LNCAP (cell line): ENCODE results near the gene HTR3B.

Experiments used
- CTCF ChIP-seq: fragments of 450-650 bp; IDR thresholded peaks from 2 replicates; pipeline ENCODE4 v1.5.1; 2017; ENCODE audit warnings: mild to moderate bottlenecking

HTR3B gene

DNA sequence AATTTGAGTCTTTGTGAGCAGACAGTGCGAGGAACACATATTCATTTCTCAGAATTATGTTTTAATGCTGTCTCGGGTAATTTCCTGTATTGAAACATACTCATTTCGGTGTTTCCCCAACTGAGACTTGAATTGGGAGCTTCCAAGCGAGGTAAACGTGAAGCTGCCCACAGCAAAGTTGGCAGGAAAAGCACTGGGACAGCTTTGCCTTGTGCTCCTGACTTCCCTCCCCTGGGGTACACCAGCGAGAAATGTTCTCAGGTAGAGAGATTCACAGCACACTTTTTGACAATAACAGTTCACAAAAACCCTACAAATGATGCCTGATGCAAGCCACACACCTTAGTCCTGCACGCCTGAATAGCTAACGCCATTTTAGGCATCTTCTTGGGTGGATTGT is 3.1 kb downstream of the HTR3B start:
- TF ChIP-seq CTCF, result no peak

DNA sequence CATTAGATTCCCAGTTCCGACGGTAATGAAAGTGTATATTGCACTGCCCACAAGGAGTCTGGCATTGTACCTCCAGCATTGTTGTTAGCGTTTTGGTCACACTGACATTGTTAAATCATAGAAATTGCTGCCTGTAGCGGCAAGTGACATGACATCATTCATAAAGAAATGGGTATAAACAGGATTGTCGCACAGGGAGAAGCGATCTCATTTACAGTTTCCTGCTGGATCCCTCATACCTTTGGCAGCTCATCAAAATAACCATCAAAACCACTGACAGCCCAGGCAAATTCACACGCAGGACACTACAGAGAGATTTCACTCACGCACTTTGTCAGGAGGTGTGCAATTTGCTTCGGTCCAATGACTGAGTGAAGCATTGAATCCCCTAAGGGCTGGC is 3.5 kb downstream of the HTR3B start:
- TF ChIP-seq CTCF, result no peak

- TF ChIP-seq CTCF, result no peak
These were observed 19.0 kb downstream of the HTR3B start for GRCh38 chr11:113923572-113923971.

- no peak for TF ChIP-seq CTCF
These were observed 21.9 kb downstream of the HTR3B start for GRCh38 chr11:113926273-113927197.

GRCh38 chr11:113928311-113928710 is 23.7 kb downstream of the HTR3B start:
- TF ChIP-seq CTCF, result no peak

- no peak for TF ChIP-seq CTCF
These were observed 28.2 kb downstream of the HTR3B start for GRCh38 chr11:113932788-113933187.

DNA sequence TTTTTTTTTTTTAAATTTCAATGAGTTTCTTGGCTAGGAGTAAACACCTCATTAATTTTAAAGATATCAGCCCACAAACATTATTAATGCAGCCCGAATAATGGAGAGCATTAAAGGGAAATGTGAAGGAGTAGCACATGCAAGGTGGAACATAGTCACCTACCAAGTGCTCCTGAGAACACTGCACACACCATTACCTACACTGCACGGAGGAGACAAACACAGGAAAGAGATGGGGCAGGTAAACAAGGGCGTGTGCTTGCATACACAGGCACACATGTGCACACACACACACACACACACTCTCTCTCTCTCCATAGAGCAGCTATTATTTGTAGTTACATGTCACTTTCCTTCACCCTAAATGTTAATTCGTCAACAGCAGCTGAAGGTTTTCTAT is 30.2 kb downstream of the HTR3B start:
- no peak for TF ChIP-seq CTCF
